ENCODE data around the gene STEAP1B.

Gene STEAP1B

DNA sequence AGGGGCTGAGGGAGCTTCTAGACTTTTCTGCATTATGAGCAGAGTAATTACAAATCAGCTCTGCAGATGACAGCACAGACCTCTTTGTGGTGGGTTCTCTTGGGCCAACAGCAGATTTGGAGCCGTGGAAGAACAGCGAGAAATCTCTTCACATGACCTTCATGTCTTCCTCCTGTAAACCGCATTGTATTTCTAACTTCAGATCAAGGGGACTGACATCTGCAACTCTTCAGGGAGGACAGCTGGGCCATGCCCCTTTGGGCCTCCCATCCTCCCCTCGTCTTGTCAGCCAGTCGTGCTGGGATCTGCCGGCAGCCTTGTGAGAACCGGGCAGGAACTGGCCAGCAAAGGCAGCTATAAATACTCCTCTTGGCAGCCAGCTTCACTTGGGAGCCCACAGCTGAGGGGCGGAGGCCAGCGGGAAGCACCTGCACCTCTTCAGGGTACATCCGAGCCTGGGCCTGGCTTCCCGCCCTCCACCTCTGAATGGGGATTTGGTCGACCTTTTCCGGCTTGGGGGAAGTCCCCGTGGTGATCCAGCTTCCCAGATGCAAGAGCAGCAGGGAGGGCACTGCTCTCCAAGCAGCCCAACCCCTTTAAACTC lies 54.7 kb downstream of the STEAP1B start:
- H3K9me3 ChIP-seq (ENCODE audit: insufficient read depth, low read depth, low read length) = no peaks in the 10 kb centered on the region
- H3K9me2 ChIP-seq (replicated peaks; ENCODE audit: low read depth, low read length) = no peaks in the 10 kb centered on the region
- no peaks in the 10 kb centered on the region for H4K20me1 ChIP-seq (ENCODE audit: insufficient read depth, low read length, poor library complexity, severe bottlenecking)
- no peak overlapping the region for H2AFZ ChIP-seq (ENCODE audit: low read length)
- H3K4me3 ChIP-seq (ENCODE audit: low read length, poor library complexity, severe bottlenecking) = peak overlapping the region; percentile 22
- H3K36me3 ChIP-seq (ENCODE audit: insufficient read depth, low read length) = no peaks in the 10 kb centered on the region
- no peaks in the 10 kb centered on the region for H3K27me3 ChIP-seq (ENCODE audit: insufficient read depth, low read length, poor library complexity, severe bottlenecking)
- H3K4me1 ChIP-seq (ENCODE audit: insufficient read depth, low read length, poor library complexity, severe bottlenecking) = peaks cover 34% of the 10 kb centered on the region
- no peaks in the 10 kb centered on the region for H3F3A ChIP-seq (ENCODE audit: low read depth)
- no peak for TF ChIP-seq EZH2phosphoT487 (IDR thresholded peaks at IDR 0.05; ENCODE audit: borderline replicate concordance)
- H3K9ac ChIP-seq (ENCODE audit: low read depth, low read length, poor library complexity, severe bottlenecking) = no peak overlapping the region
- peak overlapping the region; percentile 38 for H3K4me2 ChIP-seq (ENCODE audit: low read depth, low read length, poor library complexity, severe bottlenecking)
- H3K79me2 ChIP-seq (ENCODE audit: insufficient read depth, low read length) = no peaks in the 10 kb centered on the region

GRCh38 chr7:22444181-22444971 lies 55.6 kb downstream of the STEAP1B start:
- Histone ChIP-seq H3K27me3 (ENCODE audit: insufficient read depth, low read length, poor library complexity, severe bottlenecking) (no peaks in the 10 kb centered on the region), H4K20me1 (ENCODE audit: insufficient read depth, low read length, poor library complexity, severe bottlenecking) (no peaks in the 10 kb centered on the region), H3F3A (ENCODE audit: low read depth) (no peaks in the 10 kb centered on the region), H3K4me3 (ENCODE audit: low read length, poor library complexity, severe bottlenecking) (peak overlapping the region; percentile 22), H3K79me2 (ENCODE audit: insufficient read depth, low read length) (no peaks in the 10 kb centered on the region), H3K9ac (ENCODE audit: low read depth, low read length, poor library complexity, severe bottlenecking) (no peak overlapping the region), H3K36me3 (ENCODE audit: insufficient read depth, low read length) (no peaks in the 10 kb centered on the region), H3K4me2 (ENCODE audit: low read depth, low read length, poor library complexity, severe bottlenecking) (peak overlapping the region; percentile 38), H2AFZ (ENCODE audit: low read length) (no peak overlapping the region), H3K9me2 (replicated peaks; ENCODE audit: low read depth, low read length) (no peaks in the 10 kb centered on the region), H3K9me3 (ENCODE audit: insufficient read depth, low read depth, low read length) (no peaks in the 10 kb centered on the region), H3K4me1 (ENCODE audit: insufficient read depth, low read length, poor library complexity, severe bottlenecking) (peaks cover 34% of the 10 kb centered on the region)
- TF ChIP-seq EZH2phosphoT487 (IDR thresholded peaks at IDR 0.05; ENCODE audit: borderline replicate concordance) = no peak
- TF ChIP-seq, protein P1, sequence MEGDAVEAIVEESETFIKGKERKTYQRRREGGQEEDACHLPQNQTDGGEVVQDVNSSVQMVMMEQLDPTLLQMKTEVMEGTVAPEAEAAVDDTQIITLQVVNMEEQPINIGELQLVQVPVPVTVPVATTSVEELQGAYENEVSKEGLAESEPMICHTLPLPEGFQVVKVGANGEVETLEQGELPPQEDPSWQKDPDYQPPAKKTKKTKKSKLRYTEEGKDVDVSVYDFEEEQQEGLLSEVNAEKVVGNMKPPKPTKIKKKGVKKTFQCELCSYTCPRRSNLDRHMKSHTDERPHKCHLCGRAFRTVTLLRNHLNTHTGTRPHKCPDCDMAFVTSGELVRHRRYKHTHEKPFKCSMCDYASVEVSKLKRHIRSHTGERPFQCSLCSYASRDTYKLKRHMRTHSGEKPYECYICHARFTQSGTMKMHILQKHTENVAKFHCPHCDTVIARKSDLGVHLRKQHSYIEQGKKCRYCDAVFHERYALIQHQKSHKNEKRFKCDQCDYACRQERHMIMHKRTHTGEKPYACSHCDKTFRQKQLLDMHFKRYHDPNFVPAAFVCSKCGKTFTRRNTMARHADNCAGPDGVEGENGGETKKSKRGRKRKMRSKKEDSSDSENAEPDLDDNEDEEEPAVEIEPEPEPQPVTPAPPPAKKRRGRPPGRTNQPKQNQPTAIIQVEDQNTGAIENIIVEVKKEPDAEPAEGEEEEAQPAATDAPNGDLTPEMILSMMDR (conservative IDR thresholded peaks at IDR 0.05; ENCODE audit: low read length) = no peak

- no peak overlapping the region for H3K9ac ChIP-seq (ENCODE audit: low read depth, low read length, poor library complexity, severe bottlenecking)
- no peaks in the 10 kb centered on the region for H4K20me1 ChIP-seq (ENCODE audit: insufficient read depth, low read length, poor library complexity, severe bottlenecking)
- no peaks in the 10 kb centered on the region for H3K36me3 ChIP-seq (ENCODE audit: insufficient read depth, low read length)
- H3K79me2 ChIP-seq (ENCODE audit: insufficient read depth, low read length) = no peaks in the 10 kb centered on the region
- no peaks in the 10 kb centered on the region for H3K9me3 ChIP-seq (ENCODE audit: insufficient read depth, low read depth, low read length)
- no peaks in the 10 kb centered on the region for H3K9me2 ChIP-seq (replicated peaks; ENCODE audit: low read depth, low read length)
- TF ChIP-seq EZH2phosphoT487 (IDR thresholded peaks at IDR 0.05; ENCODE audit: borderline replicate concordance) = no peak
- TF ChIP-seq, protein P1 (conservative IDR thresholded peaks at IDR 0.05; ENCODE audit: low read length) = no peak
- H3K4me1 ChIP-seq (ENCODE audit: insufficient read depth, low read length, poor library complexity, severe bottlenecking) = peaks cover 34% of the 10 kb centered on the region
- H3K4me2 ChIP-seq (ENCODE audit: low read depth, low read length, poor library complexity, severe bottlenecking) = peak overlapping the region; percentile 55
- no peak overlapping the region for H2AFZ ChIP-seq (ENCODE audit: low read length)
- peak overlapping the region; percentile 11 for H3K4me3 ChIP-seq (ENCODE audit: low read length, poor library complexity, severe bottlenecking)
- peaks cover under 1% of the 10 kb centered on the region for H3K27me3 ChIP-seq (ENCODE audit: insufficient read depth, low read length, poor library complexity, severe bottlenecking)
- H3F3A ChIP-seq (ENCODE audit: low read depth) = no peaks in the 10 kb centered on the region
Observed at GRCh38 chr7:22443370-22444180, 56.4 kb downstream of the STEAP1B start.
